ENCODE data around the gene NACC1.

DNA sequence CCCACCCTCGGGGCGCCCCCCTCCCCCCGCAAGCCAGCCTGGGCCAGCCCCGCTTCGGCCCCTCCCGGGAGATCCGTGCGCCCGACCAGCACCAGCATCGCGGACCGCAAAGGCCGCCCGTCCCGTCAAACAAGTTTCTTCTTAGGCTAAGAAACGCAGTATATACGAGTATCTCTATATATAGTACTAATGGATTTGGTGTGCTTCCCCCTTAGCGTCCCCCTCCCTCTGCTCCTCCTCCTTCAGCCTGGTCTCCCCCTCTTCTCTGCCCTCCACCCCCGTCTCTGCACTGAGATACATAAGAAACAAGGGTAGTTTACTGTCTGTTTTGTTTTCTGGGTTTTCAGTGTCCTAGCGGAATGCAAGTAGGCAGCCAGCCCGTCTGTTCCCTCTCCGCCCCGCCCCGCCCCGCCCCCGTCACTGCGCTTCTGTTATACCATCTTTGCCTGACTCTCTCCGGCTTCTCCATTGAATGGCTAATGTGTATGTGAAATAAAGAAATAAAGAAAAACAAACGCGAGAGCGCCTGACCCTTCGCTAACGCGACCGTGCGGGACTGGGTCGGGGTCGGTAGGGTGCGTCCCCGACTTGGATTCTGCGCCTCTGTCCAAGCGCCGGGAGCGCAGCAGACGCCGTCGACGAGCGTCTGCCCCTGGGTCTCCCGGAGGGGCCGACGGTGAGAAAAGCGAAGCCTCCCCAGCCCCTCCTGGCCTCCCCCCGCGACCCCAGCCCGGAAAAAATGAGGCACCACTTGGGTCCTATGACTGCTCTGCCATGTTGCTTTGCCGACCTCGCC lies 19.6 kb upstream of the NACC1 start:
- TF ChIP-seq CTCF (conservative IDR thresholded peaks at IDR 0.05) (no peak), ZFX (IDR thresholded peaks at IDR 0.05) (no peak)
